GM23248 (cell line): ENCODE data around the gene DYRK1A. TPM values are rescaled to one million over a fixed set of nuclear protein-coding genes. Genes with fewer than 3 reads are reported as not detected.

Experiments used
- DNase-seq: peaks from one replicate; pipeline ENCODE4 v3.0.0-alpha.2; 2015
- H2AFZ ChIP-seq: fragments of 200-600 bp; sonication (generic); 2 replicates; pipeline ENCODE4 v1.6.1; 2016; ENCODE audit warnings: antibody characterized with exemption
- H3F3A ChIP-seq: fragments of 200-600 bp; sonication (generic); 2 replicates; pipeline ENCODE4 v1.6.1; 2016; ENCODE audit warnings: mild to moderate bottlenecking, antibody characterized with exemption, mixed run types; ENCODE audit not compliant: insufficient read depth
- H3K27ac ChIP-seq: fragments of 200-600 bp; sonication (generic); 2 replicates; pipeline ENCODE4 v1.5.1; 2016; ENCODE audit warnings: mild to moderate bottlenecking
- H3K27me3 ChIP-seq: fragments of 200-600 bp; sonication (generic); replicated peaks from 2 replicates; pipeline ENCODE4 v1.6.1; 2016; ENCODE audit warnings: mild to moderate bottlenecking; ENCODE audit not compliant: insufficient read depth
- H3K36me3 ChIP-seq: fragments of 200-600 bp; sonication (generic); 2 replicates; pipeline ENCODE4 v1.6.1; 2016; ENCODE audit warnings: low read depth, mild to moderate bottlenecking
- H3K4me1 ChIP-seq: fragments of 200-600 bp; sonication (generic); 2 replicates; pipeline ENCODE4 v1.6.1; 2016; ENCODE audit warnings: mild to moderate bottlenecking; ENCODE audit not compliant: insufficient read depth
- H3K4me2 ChIP-seq: fragments of 200-600 bp; sonication (generic); one replicate; pipeline ENCODE4 v1.6.1; 2016; ENCODE audit warnings: mild to moderate bottlenecking; ENCODE audit not compliant: unreplicated experiment
- H3K4me3 ChIP-seq: fragments of 200-600 bp; sonication (generic); 2 replicates; pipeline ENCODE4 v1.5.1; 2016; ENCODE audit warnings: mild to moderate bottlenecking
- H3K79me2 ChIP-seq: fragments of 200-600 bp; sonication (generic); 2 replicates; pipeline ENCODE4 v1.6.1; 2016; ENCODE audit warnings: mild to moderate bottlenecking; ENCODE audit not compliant: insufficient read depth
- H3K9ac ChIP-seq: fragments of 200-600 bp; sonication (generic); 2 replicates; pipeline ENCODE4 v1.6.1; 2016; ENCODE audit warnings: mild to moderate bottlenecking
- H3K9me2 ChIP-seq: fragments of 200-600 bp; sonication (generic); 2 replicates; pipeline ENCODE4 v1.6.1; 2016; ENCODE audit warnings: mixed run types, mild to moderate bottlenecking, moderate library complexity; ENCODE audit not compliant: insufficient read depth
- H3K9me3 ChIP-seq: fragments of 200-600 bp; sonication (generic); one replicate; pipeline ENCODE4 v1.6.1; 2017; ENCODE audit warnings: low read depth
- H4K20me1 ChIP-seq: fragments of 200-600 bp; sonication (generic); 2 replicates; pipeline ENCODE4 v1.6.0; 2016; ENCODE audit not compliant: insufficient read depth
- EZH2 ChIP-seq: fragments of 200-600 bp; sonication (generic); IDR thresholded peaks from 2 replicates; pipeline ENCODE4 v1.6.1; 2018; ENCODE audit warnings: antibody characterized with exemption, mild to moderate bottlenecking; ENCODE audit not compliant: insufficient read depth, poor library complexity, severe bottlenecking
- EZH2phosphoT487 ChIP-seq: fragments of 200-600 bp; sonication (generic); IDR thresholded peaks from 2 replicates; pipeline ENCODE4 v1.6.1; 2018; ENCODE audit warnings: antibody characterized with exemption, moderate library complexity, mild to moderate bottlenecking, low read depth; ENCODE audit not compliant: insufficient read depth
- WGBS, 2 experiments: methylation state at CpG; one replicate each; pipeline ENCODE4 v1.1.6; 2015 to 2017; ENCODE audit warnings: low lambda C conversion rate in 2 of 2, low coverage in 1 of 2; ENCODE audit errors: missing lambda C conversion rate in 2 of 2; 5-methylcytosine and 5-hydroxymethylcytosine counted together
- in situ Hi-C: fragments of 300-500 bp; cut with MboI; formaldehyde crosslinking; loops from 2 replicates; pipeline ENCODE4 v1.15.0; 2020
- polyA plus RNA-seq: library from polyadenylated mRNA; unstranded; fragments of >200 nt; fragmentation: Nextera tagmentation; extraction: Ambion mirVana; gene quantifications from 2 replicates; pipeline ENCODE4 v1.2.1, GENCODE V29; 2016
- total RNA-seq: library from RNA; depleted of rRNA; stranded (reverse); fragments of >200 nt; shearing (Covaris generic); gene quantifications from 2 replicates; pipeline ENCODE4 v1.2.3, GENCODE V29; 2014

The DYRK1A gene
- total and polyA plus RNA-seq, 2 experiments from 2014 or later = 2.5 to 41.3 TPM

DNA sequence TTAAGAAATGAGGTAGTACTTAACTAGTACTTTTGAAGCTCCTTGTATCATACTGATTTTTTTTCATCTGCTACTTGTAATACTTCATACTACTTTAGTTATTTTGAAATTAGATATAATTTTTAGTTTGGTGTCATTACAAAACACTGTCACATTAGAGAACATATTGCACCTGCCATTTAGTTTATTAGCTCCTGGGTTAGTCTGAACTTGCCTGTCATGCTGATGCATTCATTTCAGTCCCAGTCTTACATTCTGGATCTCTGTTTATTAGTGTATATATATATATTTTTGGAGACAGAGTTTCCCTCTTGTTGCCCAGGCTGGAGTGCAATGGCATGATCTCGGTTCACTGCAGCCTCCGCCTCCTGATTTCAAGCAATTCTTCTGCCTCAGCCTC is 50.3 kb downstream of the DYRK1A start:
- in situ Hi-C loops = no loop called here
- Histone ChIP-seq H3K79me2 (peaks cover 92% of the 10 kb centered on the region), H3K4me1 (peaks cover 74% of the 10 kb centered on the region), H3K36me3 (no peaks in the 10 kb centered on the region), H3K4me2 (no peak overlapping the region), H3K27ac (0 out of 2 replicates have a peak overlapping the region, but pooled peaks have one; percentile 85), H3F3A (peaks cover 38% of the 10 kb centered on the region), H3K27me3 (no peaks in the 10 kb centered on the region), H2AFZ (no peak overlapping the region), H3K9me2 (no peaks in the 10 kb centered on the region), H3K9ac (no peak overlapping the region), H3K9me3 (no peaks in the 10 kb centered on the region), H3K4me3 (no peak overlapping the region), H4K20me1 (no peaks in the 10 kb centered on the region; the same call in none of the 2 replicates)
- no peak for DNase-seq
- TF ChIP-seq EZH2phosphoT487 (no peak), EZH2 (no peak)
- 100% methylated on average over 2 of the region's 2 CpGs for WGBS, 2 experiments

DNA sequence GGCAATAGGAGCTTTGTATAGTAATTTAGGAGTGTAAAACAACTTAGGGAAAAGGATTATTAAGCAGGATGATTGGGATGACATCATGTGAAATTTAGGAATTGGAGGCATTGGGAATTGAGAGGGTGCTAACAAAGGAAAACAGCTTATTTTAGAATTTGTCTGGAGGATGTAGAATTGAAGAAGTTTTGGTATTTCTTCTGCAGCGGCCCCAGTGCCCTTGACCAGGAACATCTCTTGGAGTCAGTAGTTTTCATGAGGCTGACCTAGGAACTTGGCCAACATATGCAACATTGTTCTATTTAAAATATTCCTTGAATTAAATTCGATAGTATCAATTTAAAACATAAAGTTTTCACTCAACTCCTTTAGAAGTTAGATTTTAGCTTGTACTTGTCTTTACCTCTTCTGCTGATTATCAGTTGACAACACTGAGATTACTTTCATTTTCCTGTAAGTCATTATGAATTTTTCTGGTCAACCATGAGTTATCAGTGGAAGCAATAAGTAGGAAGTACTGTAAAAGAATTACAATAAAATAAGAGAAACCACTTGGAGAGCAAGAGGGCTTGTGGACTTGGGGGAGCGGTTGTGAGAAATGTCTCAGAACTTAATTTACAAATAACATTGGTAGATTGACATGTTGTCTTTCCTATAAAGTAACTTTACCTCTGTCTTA is 52.8 kb downstream of the DYRK1A start:
- in situ Hi-C loops = no loop called here
- Histone ChIP-seq H3K4me1 (peaks cover 49% of the 10 kb centered on the region), H3K4me3 (no peak overlapping the region), H3K9me3 (no peaks in the 10 kb centered on the region), H3K27ac (no peak overlapping the region), H3K79me2 (peaks cover 100% of the 10 kb centered on the region), H2AFZ (no peak overlapping the region), H3K27me3 (no peaks in the 10 kb centered on the region), H3K9me2 (no peaks in the 10 kb centered on the region), H3K9ac (no peak overlapping the region), H4K20me1 (peaks cover 5% of the 10 kb centered on the region), H3K36me3 (peaks cover 8% of the 10 kb centered on the region; the same call in 1 of the 2 replicates), H3F3A (peaks cover 15% of the 10 kb centered on the region), H3K4me2 (no peak overlapping the region)
- WGBS, 2 experiments = 81 to 87% methylated on average over 3 of the region's 3 CpGs
- TF ChIP-seq EZH2 = no peak
- no peak for DNase-seq

DNA sequence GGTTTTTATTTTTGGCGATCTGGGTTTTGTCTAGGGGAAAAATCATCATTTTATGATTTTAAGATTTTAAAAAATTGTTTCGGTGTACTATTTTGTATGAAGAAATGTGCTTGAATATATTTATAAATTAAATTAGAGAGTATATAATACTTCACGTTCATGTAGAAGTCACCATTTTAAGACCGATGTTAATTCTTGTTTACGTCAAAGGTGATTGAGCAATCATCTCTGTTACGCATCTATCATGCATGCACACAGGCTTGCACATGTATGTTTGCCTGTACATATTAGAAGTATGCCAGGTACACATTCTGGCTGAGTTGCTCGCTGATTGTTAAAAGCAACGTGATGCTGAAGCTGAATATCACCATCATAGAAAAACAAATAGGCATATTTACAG is 54.7 kb downstream of the DYRK1A start:
- no peak overlapping the region for H3K4me3 ChIP-seq
- TF ChIP-seq EZH2phosphoT487 = no peak
- TF ChIP-seq EZH2 = no peak
- H3K27ac ChIP-seq = no peak overlapping the region
- H3K4me1 ChIP-seq = peaks cover 35% of the 10 kb centered on the region
- no peak overlapping the region for H2AFZ ChIP-seq
- no peak for DNase-seq
- peaks cover 100% of the 10 kb centered on the region for H3K79me2 ChIP-seq
- no peaks in the 10 kb centered on the region for H3K9me3 ChIP-seq
- peaks cover 5% of the 10 kb centered on the region for H4K20me1 ChIP-seq
- H3K4me2 ChIP-seq = no peak overlapping the region
- in situ Hi-C loops = no loop called here
- 98 to 99% methylated on average over 8 of the region's 8 CpGs for WGBS, 2 experiments
- no peaks in the 10 kb centered on the region for H3K9me2 ChIP-seq
- no peaks in the 10 kb centered on the region for H3K27me3 ChIP-seq
- peaks cover 11% of the 10 kb centered on the region for H3K36me3 ChIP-seq
- peaks cover 2% of the 10 kb centered on the region; the same call in 1 of the 2 replicates for H3F3A ChIP-seq
- no peak overlapping the region for H3K9ac ChIP-seq

DNA sequence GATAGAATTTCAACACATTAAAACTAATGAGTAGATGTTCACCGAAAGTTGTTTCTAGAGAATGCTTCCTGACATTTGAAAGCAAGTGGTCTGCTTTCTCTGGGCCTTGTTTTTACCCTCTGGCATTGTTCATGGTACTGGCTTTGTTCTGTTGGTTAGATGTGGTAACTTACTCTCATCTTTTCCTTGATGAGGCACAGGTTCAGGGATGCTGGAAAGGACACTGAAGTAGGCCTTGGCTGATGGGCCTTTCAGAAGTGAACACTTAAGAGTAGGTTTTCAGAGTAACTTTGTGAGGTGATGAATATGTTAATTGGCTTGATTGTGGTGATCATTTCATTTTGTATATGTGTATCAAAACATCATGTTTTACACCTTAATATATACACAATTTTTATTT is 55.8 kb downstream of the DYRK1A start:
- Histone ChIP-seq H3K4me3 (no peak overlapping the region), H3K4me2 (no peak overlapping the region), H3K4me1 (peaks cover 27% of the 10 kb centered on the region), H3F3A (peaks cover 4% of the 10 kb centered on the region; the same call in 1 of the 2 replicates), H3K27me3 (no peaks in the 10 kb centered on the region), H2AFZ (no peak overlapping the region), H3K36me3 (peaks cover 12% of the 10 kb centered on the region), H3K9me2 (no peaks in the 10 kb centered on the region), H3K79me2 (peaks cover 98% of the 10 kb centered on the region), H3K27ac (no peak overlapping the region), H3K9ac (no peak overlapping the region), H4K20me1 (peaks cover 5% of the 10 kb centered on the region), H3K9me3 (no peaks in the 10 kb centered on the region)
- no peak for DNase-seq
- WGBS, 2 experiments = 93 to 100% methylated on average over 1 of the region's 1 CpG
- TF ChIP-seq EZH2phosphoT487 (no peak), EZH2 (no peak)
- in situ Hi-C loops = no loop called here
